Keratinocyte (primary cell): Measurements from ENCODE around the gene ENTHD1. TPM values are rescaled to one million over a fixed set of nuclear protein-coding genes. Genes with fewer than 3 reads are reported as not detected.

Experiments used
- DNase-seq: peaks from one replicate; pipeline ENCODE4 v3.0.0-alpha.2; 2011; ENCODE audit warnings: low read depth, missing footprints, low spot score
- FAIRE-seq: peaks from 2 replicates; lab custom pipeline; 2011; peaks lifted over from hg19 to GRCh38; lab: Jason Lieb, UNC
- H2AFZ ChIP-seq: 2 replicates; pipeline ENCODE4 v1.6.0; 2012; ENCODE audit warnings: low read length, control low read depth, inconsistent platforms; ENCODE audit not compliant: control insufficient read depth
- H3K27ac ChIP-seq: 2 replicates; pipeline ENCODE4 v1.5.1; 2011; ENCODE audit warnings: low read length; ENCODE audit not compliant: control insufficient read depth, insufficient read depth
- H3K27me3 ChIP-seq: 3 replicates; pipeline ENCODE4 v1.6.0; 2011; ENCODE audit warnings: low read length; ENCODE audit not compliant: control insufficient read depth, insufficient read depth; ENCODE audit errors: extremely low read depth
- H3K36me3 ChIP-seq, 2 experiments: 2 replicates in 1 of 2; 3 replicates in 1 of 2; pipeline ENCODE4 v1.5.1; 2011; ENCODE audit warnings: low read length in 2 of 2, mild to moderate bottlenecking in 1 of 2; ENCODE audit not compliant: control insufficient read depth in 2 of 2, insufficient read depth in 2 of 2; ENCODE audit errors: extremely low read depth in 1 of 2
- H3K4me1 ChIP-seq: 3 replicates; pipeline ENCODE4 v1.5.1; 2011; ENCODE audit warnings: low read length; ENCODE audit not compliant: control insufficient read depth, insufficient read depth; ENCODE audit errors: extremely low read depth
- H3K4me2 ChIP-seq: 3 replicates; pipeline ENCODE4 v1.6.0; 2011; ENCODE audit warnings: low read depth, low read length; ENCODE audit not compliant: control insufficient read depth, insufficient read depth; ENCODE audit errors: extremely low read depth
- H3K4me3 ChIP-seq, 3 experiments: fragments of 200-600 bp in 1 of 3; sonication (generic) in 1 of 3; 2 replicates in 2 of 3; 3 replicates in 1 of 3; pipeline ENCODE4 v1.5.1; 2011 to 2016; ENCODE audit warnings: low read length in 3 of 3, mild to moderate bottlenecking in 3 of 3, control low read depth in 2 of 3, inconsistent platforms in 1 of 3, low read depth in 1 of 3, mixed read lengths in 1 of 3, mixed run types in 1 of 3, moderate library complexity in 1 of 3; ENCODE audit not compliant: control insufficient read depth in 2 of 3, insufficient read depth in 2 of 3; ENCODE audit errors: extremely low read depth in 1 of 3
- H3K79me2 ChIP-seq: 2 replicates; pipeline ENCODE4 v1.6.0; 2012; ENCODE audit warnings: low read length; ENCODE audit not compliant: control insufficient read depth, insufficient read depth
- H3K9ac ChIP-seq: 3 replicates; pipeline ENCODE4 v1.6.0; 2011; ENCODE audit warnings: low read length; ENCODE audit not compliant: control insufficient read depth, insufficient read depth; ENCODE audit errors: extremely low read depth
- H3K9me1 ChIP-seq: 3 replicates; pipeline ENCODE4 v1.6.0; 2011; ENCODE audit warnings: low read length; ENCODE audit not compliant: control insufficient read depth, insufficient read depth; ENCODE audit errors: extremely low read depth
- H3K9me3 ChIP-seq: 2 replicates; pipeline ENCODE4 v1.5.1; 2012; ENCODE audit warnings: low read depth, low read length; ENCODE audit not compliant: control insufficient read depth
- H4K20me1 ChIP-seq: 3 replicates; pipeline ENCODE4 v1.6.0; 2011; ENCODE audit warnings: low read length; ENCODE audit not compliant: control insufficient read depth, insufficient read depth; ENCODE audit errors: extremely low read depth
- EZH2 ChIP-seq: IDR thresholded peaks from one replicate; pipeline ENCODE4 v1.6.1; 2012; ENCODE audit warnings: inconsistent platforms, mild to moderate bottlenecking, low read length, moderate library complexity
- dilution Hi-C: fragments of 300-500 bp; cut with MboI; formaldehyde crosslinking; loops from one replicate; pipeline ENCODE4 v1.7.0; 2020; ENCODE audit warnings: low sequenced_read_pairs; ENCODE audit not compliant: extremely low pct_ligation_motif_present
- polyA plus RNA-seq, 5 experiments: library from polyadenylated mRNA; depleted of rRNA in 3 of 5; stranded (reverse) in 3 of 5; stranded (forward) in 1 of 5; unstranded in 1 of 5; fragments of >200 nt; gene quantifications; 1 replicate in 1 of 5; 2 replicates in 3 of 5; 3 replicates in 1 of 5; pipeline versions ENCODE4 v1.2.1 to v1.2.3, GENCODE V29; 2011 to 2012; ENCODE audit warnings: missing spikeins in 2 of 5, low read depth in 1 of 5, low replicate concordance in 1 of 5
- TF ChIP-seq, protein P1 (sequence below), 3 experiments: IDR thresholded peaks in 1 of 3; conservative IDR thresholded peaks in 1 of 3; optimal IDR thresholded peaks in 1 of 3; 2 replicates in 2 of 3; 3 replicates in 1 of 3; pipeline versions ENCODE3 to v1.5.1; 2011; ENCODE audit warnings: low read length in 3 of 3, mild to moderate bottlenecking in 3 of 3, moderate library complexity in 2 of 3, control low read depth in 1 of 3, inconsistent platforms in 1 of 3; ENCODE audit not compliant: insufficient read depth in 2 of 3; ENCODE audit errors: extremely low read depth in 1 of 3

Gene ENTHD1
- polyA plus RNA-seq, 1 donor (not counting 4 experiments of a cell fraction or from before 2014, with no cell fraction given) = not detected

DNA sequence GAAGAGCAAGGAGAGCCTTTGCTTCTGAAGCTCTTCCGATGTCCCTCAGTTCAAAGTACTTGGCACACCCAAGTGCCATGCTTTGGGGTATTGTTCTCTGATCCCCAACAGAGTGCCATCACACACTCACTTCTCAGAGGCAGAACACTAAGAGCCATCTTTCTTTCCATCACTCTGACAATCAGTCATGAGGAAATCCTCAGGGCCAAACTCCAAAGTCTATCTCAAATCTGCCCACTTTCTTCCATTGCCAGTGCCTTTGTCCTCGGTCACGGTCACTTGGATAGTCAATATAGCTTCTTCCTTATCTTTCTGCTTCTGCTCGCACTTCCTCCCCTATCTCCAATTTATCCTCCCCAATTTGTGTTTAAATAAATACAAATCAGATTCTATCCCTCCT, 90.9 kb downstream of the ENTHD1 start:
- H3K4me3 ChIP-seq = no peak overlapping the region
- H3K27me3 ChIP-seq = peaks cover 18% of the 10 kb centered on the region
- dilution Hi-C loops = no loop called here

DNA sequence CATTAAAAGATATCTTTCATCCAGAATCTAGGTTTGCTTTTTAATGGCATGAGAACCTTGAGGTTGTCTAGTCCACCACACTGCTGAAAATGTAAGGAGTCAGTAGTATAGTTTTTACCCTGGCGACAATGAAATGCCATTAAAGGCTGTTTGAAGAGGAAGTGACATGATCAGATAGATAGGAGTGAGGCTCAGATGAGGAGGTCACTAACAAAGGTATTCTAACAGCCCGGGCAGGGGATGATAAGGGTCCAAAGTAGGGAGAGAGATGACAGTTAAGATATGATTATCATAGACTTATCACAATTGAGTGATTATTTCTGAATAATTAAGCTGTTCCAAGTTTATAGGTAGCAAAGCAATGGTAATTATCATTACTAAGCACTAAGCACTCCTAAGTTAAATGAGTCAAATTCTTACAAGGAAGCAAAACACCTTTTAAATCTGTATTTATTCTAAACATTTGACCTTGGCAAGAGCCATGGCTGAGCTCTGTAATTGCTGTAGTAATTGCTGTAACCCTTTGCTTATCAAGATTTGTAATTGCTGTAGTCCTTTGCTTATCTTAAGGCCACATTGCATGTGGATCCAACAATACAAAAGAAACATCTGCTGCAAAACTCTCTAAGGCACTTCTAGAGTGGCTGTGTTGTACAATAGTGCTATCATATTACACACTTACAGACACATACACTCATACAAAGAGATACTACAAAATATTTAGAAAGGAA, 92.6 kb downstream of the ENTHD1 start:
- Histone ChIP-seq H3K27me3 (peaks cover 9% of the 10 kb centered on the region), H3K4me3 (no peak overlapping the region), H3K4me2 (no peak overlapping the region), H3K79me2 (no peaks in the 10 kb centered on the region), H3K27ac (no peak overlapping the region), H2AFZ (no peak overlapping the region), H3K4me1 (no peaks in the 10 kb centered on the region), H3K9ac (no peak overlapping the region), H3K9me1 (no peaks in the 10 kb centered on the region), H3K36me3 (no peaks in the 10 kb centered on the region), H3K9me3 (peaks cover 4% of the 10 kb centered on the region), H4K20me1 (no peaks in the 10 kb centered on the region)
- DNase-seq (no peak), FAIRE-seq (no peak)
- TF ChIP-seq, protein P1, sequence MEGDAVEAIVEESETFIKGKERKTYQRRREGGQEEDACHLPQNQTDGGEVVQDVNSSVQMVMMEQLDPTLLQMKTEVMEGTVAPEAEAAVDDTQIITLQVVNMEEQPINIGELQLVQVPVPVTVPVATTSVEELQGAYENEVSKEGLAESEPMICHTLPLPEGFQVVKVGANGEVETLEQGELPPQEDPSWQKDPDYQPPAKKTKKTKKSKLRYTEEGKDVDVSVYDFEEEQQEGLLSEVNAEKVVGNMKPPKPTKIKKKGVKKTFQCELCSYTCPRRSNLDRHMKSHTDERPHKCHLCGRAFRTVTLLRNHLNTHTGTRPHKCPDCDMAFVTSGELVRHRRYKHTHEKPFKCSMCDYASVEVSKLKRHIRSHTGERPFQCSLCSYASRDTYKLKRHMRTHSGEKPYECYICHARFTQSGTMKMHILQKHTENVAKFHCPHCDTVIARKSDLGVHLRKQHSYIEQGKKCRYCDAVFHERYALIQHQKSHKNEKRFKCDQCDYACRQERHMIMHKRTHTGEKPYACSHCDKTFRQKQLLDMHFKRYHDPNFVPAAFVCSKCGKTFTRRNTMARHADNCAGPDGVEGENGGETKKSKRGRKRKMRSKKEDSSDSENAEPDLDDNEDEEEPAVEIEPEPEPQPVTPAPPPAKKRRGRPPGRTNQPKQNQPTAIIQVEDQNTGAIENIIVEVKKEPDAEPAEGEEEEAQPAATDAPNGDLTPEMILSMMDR (optimal IDR thresholded peaks at IDR 0.05 in 1 of 3, IDR thresholded peaks at IDR 0.05 in 1 of 3, conservative IDR thresholded peaks at IDR 0.05 in 1 of 3; ENCODE audit: extremely low read depth in 1 of 3, insufficient read depth in 2 of 3, low read length in 3 of 3) = no peak
- no peak for TF ChIP-seq EZH2
- dilution Hi-C loops = no loop called here

More for the DNA sequence above, 90.9 kb downstream of the ENTHD1 start:
- Histone ChIP-seq H3K9me3 (peaks cover 4% of the 10 kb centered on the region), H3K27ac (no peak overlapping the region), H3K4me1 (no peaks in the 10 kb centered on the region), H3K79me2 (no peaks in the 10 kb centered on the region), H3K9me1 (no peaks in the 10 kb centered on the region), H2AFZ (no peak overlapping the region), H3K4me2 (no peak overlapping the region), H4K20me1 (no peaks in the 10 kb centered on the region), H3K36me3 (no peaks in the 10 kb centered on the region), H3K9ac (no peak overlapping the region)
- DNase-seq (no peak), FAIRE-seq (no peak)
- TF ChIP-seq, protein P1 (optimal IDR thresholded peaks at IDR 0.05 in 1 of 3, IDR thresholded peaks at IDR 0.05 in 1 of 3, conservative IDR thresholded peaks at IDR 0.05 in 1 of 3; ENCODE audit: extremely low read depth in 1 of 3, insufficient read depth in 2 of 3, low read length in 3 of 3) = no peak
- no peak for TF ChIP-seq EZH2
